HG03103 (cell line): Measurements from ENCODE around the gene B3GNT4.
"Not testable (repeated sequence)": the region's sequence is repeated elsewhere in the genome, so short reads cannot be mapped to it uniquely, and the experiment has no call there.

Source experiments
- ATAC-seq: cut with Tn5 transposase; IDR thresholded peaks from one replicate; pipeline ENCODE4 v1.9.1; 2021; ENCODE audit warnings: low read depth; ENCODE audit not compliant: unreplicated experiment

B3GNT4 gene

GRCh38 chr12:122203301-122204166 lies at the start of gene B3GNT4:
B3GNT4 (plus strand) TSS chr12:122203709; CDS start chr12:122204619, 910 bp downstream.
- ATAC-seq, result no peak

- ATAC-seq, result no peak
These were observed 47.8 kb upstream of the B3GNT4 start for GRCh38 chr12:122155705-122156104.

- ATAC-seq, result no peak
These were observed 44.7 kb upstream of the B3GNT4 start for GRCh38 chr12:122158700-122159285.

GRCh38 chr12:122159882-122160281 lies 43.6 kb upstream of the B3GNT4 start:
- ATAC-seq, result no peak

GRCh38 chr12:122160761-122161160 lies 42.7 kb upstream of the B3GNT4 start:
- no peak for ATAC-seq

- no peak for ATAC-seq
These were observed 41.8 kb upstream of the B3GNT4 start for GRCh38 chr12:122161682-122162081.

GRCh38 chr12:122162976-122163375 lies 40.5 kb upstream of the B3GNT4 start:
- ATAC-seq, result no peak

GRCh38 chr12:122166422-122167349 lies 36.8 kb upstream of the B3GNT4 start:
- peak; percentile 51 for ATAC-seq

GRCh38 chr12:122167356-122167925 lies 36.1 kb upstream of the B3GNT4 start:
- ATAC-seq, result no peak

GRCh38 chr12:122168492-122168891 lies 35.0 kb upstream of the B3GNT4 start:
- ATAC-seq, result no peak

- no peak for ATAC-seq
These were observed 32.1 kb upstream of the B3GNT4 start for GRCh38 chr12:122171399-122171798.

GRCh38 chr12:122172262-122172939 lies 31.1 kb upstream of the B3GNT4 start:
- no peak for ATAC-seq

GRCh38 chr12:122174155-122174845 lies 29.2 kb upstream of the B3GNT4 start, which contains the start of gene IL31:
IL31 (minus strand) TSS chr12:122174221; CDS start chr12:122174172, 49 bp downstream.
- no peak for ATAC-seq

- not testable (repeated sequence) for ATAC-seq
These were observed 27.0 kb upstream of the B3GNT4 start for GRCh38 chr12:122176473-122176872.

GRCh38 chr12:122182887-122183587 lies 20.5 kb upstream of the B3GNT4 start, which contains the start of gene LRRC43:
LRRC43 (plus strand) TSS chr12:122183123; CDS start chr12:122183145, 22 bp downstream.
- no peak for ATAC-seq

GRCh38 chr12:122183588-122183940 lies 19.9 kb upstream of the B3GNT4 start:
- ATAC-seq, result no peak

- no peak for ATAC-seq
These were observed 19.0 kb upstream of the B3GNT4 start for GRCh38 chr12:122184517-122184916.

GRCh38 chr12:122185079-122185478 lies 18.4 kb upstream of the B3GNT4 start:
- no peak for ATAC-seq
